Astrocyte (in vitro differentiated cells and primary cell): ENCODE results near the gene RTKN2. TPM values are rescaled to one million over a fixed set of nuclear protein-coding genes. Genes with fewer than 3 reads are reported as not detected.

ENCODE experiments used
- DNase-seq: peaks from one replicate; pipeline ENCODE4 v3.0.0-alpha.2; 2010; ENCODE audit warnings: low read depth
- FAIRE-seq: peaks from 2 replicates; lab custom pipeline; 2011; peaks lifted over from hg19 to GRCh38; lab: Jason Lieb, UNC
- H2AFZ ChIP-seq: 2 replicates; pipeline ENCODE4 v1.6.0; 2012; ENCODE audit warnings: low read depth, low read length, inconsistent platforms
- H3K27ac ChIP-seq: 2 replicates; pipeline ENCODE4 v1.5.1; 2011; ENCODE audit warnings: low read depth, low read length, inconsistent platforms
- H3K27me3 ChIP-seq: 2 replicates; pipeline ENCODE4 v1.6.0; 2011; ENCODE audit warnings: low read length, inconsistent platforms; ENCODE audit not compliant: insufficient read depth
- H3K36me3 ChIP-seq: 2 replicates; pipeline ENCODE4 v1.5.1; 2011; ENCODE audit warnings: low read length, inconsistent platforms; ENCODE audit not compliant: insufficient read depth
- H3K4me1 ChIP-seq: 2 replicates; pipeline ENCODE4 v1.5.1; 2011; ENCODE audit warnings: low read length, inconsistent platforms; ENCODE audit not compliant: insufficient read depth
- H3K4me2 ChIP-seq: 2 replicates; pipeline ENCODE4 v1.6.0; 2012; ENCODE audit warnings: low read length, inconsistent platforms
- H3K4me3 ChIP-seq: 2 replicates; pipeline ENCODE4 v1.5.1; 2011; ENCODE audit warnings: low read depth, mild to moderate bottlenecking, low read length, inconsistent platforms; ENCODE audit not compliant: insufficient read depth
- H3K79me2 ChIP-seq: 2 replicates; pipeline ENCODE4 v1.6.0; 2012; ENCODE audit warnings: mild to moderate bottlenecking, low read length, inconsistent platforms; ENCODE audit not compliant: insufficient read depth
- H3K9ac ChIP-seq: 2 replicates; pipeline ENCODE4 v1.6.0; 2012; ENCODE audit warnings: mild to moderate bottlenecking, low read length, inconsistent platforms
- H3K9me3 ChIP-seq: 2 replicates; pipeline ENCODE4 v1.5.1; 2012; ENCODE audit warnings: low read depth, mild to moderate bottlenecking, low read length, inconsistent platforms; ENCODE audit not compliant: insufficient read depth
- H4K20me1 ChIP-seq: 2 replicates; pipeline ENCODE4 v1.6.0; 2012; ENCODE audit warnings: low read length, inconsistent platforms; ENCODE audit not compliant: insufficient read depth
- H3K27ac Mint-ChIP-seq: one replicate; pipeline ENCODE4 v1.8.0; 2021; ENCODE audit warnings: mild to moderate bottlenecking, mixed read lengths; ENCODE audit not compliant: unreplicated experiment
- H3K27me3 Mint-ChIP-seq: one replicate; pipeline ENCODE4 v1.8.0; 2021; ENCODE audit warnings: low read depth, mixed read lengths; ENCODE audit not compliant: unreplicated experiment
- H3K36me3 Mint-ChIP-seq: one replicate; pipeline ENCODE4 v1.8.0; 2021; ENCODE audit warnings: low read depth, mixed read lengths; ENCODE audit not compliant: unreplicated experiment
- H3K4me1 Mint-ChIP-seq: one replicate; pipeline ENCODE4 v1.8.0; 2021; ENCODE audit warnings: low read depth, mixed read lengths; ENCODE audit not compliant: unreplicated experiment
- H3K4me3 Mint-ChIP-seq: one replicate; pipeline ENCODE4 v1.8.0; 2021; ENCODE audit warnings: mild to moderate bottlenecking, moderate library complexity, mixed read lengths; ENCODE audit not compliant: unreplicated experiment
- H3K9me3 Mint-ChIP-seq: one replicate; pipeline ENCODE4 v1.8.0; 2021; ENCODE audit warnings: mild to moderate bottlenecking, mixed read lengths; ENCODE audit not compliant: unreplicated experiment
- CTCF ChIP-seq: IDR thresholded peaks from 2 replicates; pipeline ENCODE4 v1.5.1; 2011; ENCODE audit warnings: low read depth, mild to moderate bottlenecking, inconsistent platforms, low read length, moderate library complexity; ENCODE audit not compliant: insufficient read depth
- EZH2 ChIP-seq: IDR thresholded peaks from 2 replicates; pipeline ENCODE4 v1.6.1; 2012; ENCODE audit warnings: mild to moderate bottlenecking, low read length, inconsistent platforms; ENCODE audit not compliant: insufficient read depth
- total RNA-seq: library from RNA; stranded (reverse); gene quantifications from 2 replicates; pipeline ENCODE4 v1.2.1, GENCODE V29; 2021

RTKN2 gene
- total RNA-seq, 1 donor from 2014 or later: 8.4 TPM

DNA sequence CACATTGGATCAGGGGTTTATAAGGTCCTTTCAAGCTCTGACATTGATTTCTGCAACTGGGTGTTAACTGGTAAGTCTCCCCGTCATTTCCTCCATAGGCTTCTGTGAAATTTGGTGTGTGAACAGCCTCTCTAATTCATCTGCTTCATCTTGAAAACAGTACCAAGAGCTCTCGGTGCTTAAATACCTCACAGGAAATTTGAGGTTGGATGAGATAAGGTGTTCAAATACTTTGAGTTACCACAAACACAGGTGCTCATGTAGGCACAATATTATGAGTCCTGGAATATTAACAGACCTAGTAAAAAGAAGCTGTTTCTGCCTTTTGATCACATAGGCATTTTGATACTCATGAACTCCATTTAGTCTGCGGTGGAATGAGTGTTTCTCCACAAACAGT, 85.2 kb downstream of the RTKN2 start:
- Mint-ChIP-seq H3K9me3 (peaks cover 4% of the 10 kb centered on the region), H3K27ac (no peak overlapping the region), H3K27me3 (no peaks in the 10 kb centered on the region), H3K4me3 (no peak overlapping the region), H3K36me3 (peaks cover 2% of the 10 kb centered on the region), H3K4me1 (peaks cover 3% of the 10 kb centered on the region)
- no peak overlapping the region for H3K4me3 ChIP-seq
- no peaks in the 10 kb centered on the region for H3K9me3 ChIP-seq
- H3K27me3 ChIP-seq: no peaks in the 10 kb centered on the region
- peak; percentile 36 for DNase-seq
- H3K36me3 ChIP-seq: no peaks in the 10 kb centered on the region
- H4K20me1 ChIP-seq: no peaks in the 10 kb centered on the region
- TF ChIP-seq CTCF: no peak
- no peak for TF ChIP-seq EZH2
- H3K4me1 ChIP-seq: no peaks in the 10 kb centered on the region
- no peak overlapping the region for H3K9ac ChIP-seq
- H3K4me2 ChIP-seq: no peak overlapping the region
- no peak overlapping the region for H3K27ac ChIP-seq
- no peak for FAIRE-seq
- H3K79me2 ChIP-seq: no peaks in the 10 kb centered on the region
- H2AFZ ChIP-seq: no peak overlapping the region

DNA sequence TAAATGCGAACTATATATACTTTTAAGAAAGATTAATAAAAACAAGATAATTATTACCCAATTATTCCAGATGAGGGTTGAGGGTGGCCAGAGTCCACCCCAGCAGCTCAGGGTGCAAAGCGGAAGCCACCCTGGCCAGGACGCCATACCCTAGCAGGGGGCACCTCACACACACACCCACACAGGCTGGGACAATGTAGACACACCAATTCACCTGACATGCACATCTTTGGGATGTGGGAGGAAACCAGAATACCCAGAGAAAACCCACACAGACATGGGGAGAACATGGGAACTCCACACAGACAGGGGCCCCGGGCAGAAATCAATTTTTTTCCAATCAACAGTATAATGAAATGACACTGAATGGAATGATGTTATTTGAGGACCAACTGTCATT, 86.0 kb downstream of the RTKN2 start:
- Mint-ChIP-seq H3K27me3 (no peaks in the 10 kb centered on the region), H3K27ac (no peak overlapping the region), H3K36me3 (peaks cover 2% of the 10 kb centered on the region), H3K9me3 (peaks cover 4% of the 10 kb centered on the region), H3K4me1 (peaks cover 4% of the 10 kb centered on the region), H3K4me3 (no peak overlapping the region)
- Histone ChIP-seq H4K20me1 (no peaks in the 10 kb centered on the region), H3K79me2 (no peaks in the 10 kb centered on the region), H3K27ac (no peak overlapping the region), H3K4me1 (no peaks in the 10 kb centered on the region), H3K9ac (no peak overlapping the region), H3K27me3 (no peaks in the 10 kb centered on the region), H3K4me2 (no peak overlapping the region), H2AFZ (no peak overlapping the region), H3K9me3 (no peaks in the 10 kb centered on the region), H3K4me3 (no peak overlapping the region), H3K36me3 (no peaks in the 10 kb centered on the region)
- TF ChIP-seq CTCF (no peak), EZH2 (no peak)
- FAIRE-seq (no peak), DNase-seq (no peak)

- FAIRE-seq (no peak), DNase-seq (no peak)
- H3K9ac ChIP-seq: no peak overlapping the region
- H3K4me1 Mint-ChIP-seq: peaks cover 4% of the 10 kb centered on the region
- no peaks in the 10 kb centered on the region for H4K20me1 ChIP-seq
- no peaks in the 10 kb centered on the region for H3K4me1 ChIP-seq
- H3K36me3 ChIP-seq: no peaks in the 10 kb centered on the region
- H3K4me3 ChIP-seq: no peak overlapping the region
- no peak overlapping the region for H3K4me2 ChIP-seq
- H2AFZ ChIP-seq: no peak overlapping the region
- no peaks in the 10 kb centered on the region for H3K27me3 Mint-ChIP-seq
- peaks cover 4% of the 10 kb centered on the region for H3K9me3 Mint-ChIP-seq
- H3K79me2 ChIP-seq: no peaks in the 10 kb centered on the region
- H3K27ac ChIP-seq: no peak overlapping the region
- H3K4me3 Mint-ChIP-seq: no peak overlapping the region
- TF ChIP-seq CTCF: no peak
- TF ChIP-seq EZH2: no peak
- H3K9me3 ChIP-seq: no peaks in the 10 kb centered on the region
- H3K36me3 Mint-ChIP-seq: peaks cover 2% of the 10 kb centered on the region
- no peaks in the 10 kb centered on the region for H3K27me3 ChIP-seq
- no peak overlapping the region for H3K27ac Mint-ChIP-seq
Observed at GRCh38 chr10:62182171-62182570, 86.5 kb downstream of the RTKN2 start.
